GM12878 (cell line): ENCODE measurements around the gene IL36RN. TPM values are rescaled to one million over a fixed set of nuclear protein-coding genes. Genes with fewer than 3 reads are reported as not detected.

Experiments used
- ATAC-seq: fragments of 200-7000 bp; cut with Tn5 transposase; 3 replicates; pipeline ENCODE4 v1.9.1; 2020; ENCODE audit warnings: mild to moderate bottlenecking, moderate library complexity
- BruUV-seq: library from RNA; stranded (reverse); fragments of 400-500 nt; replicated peaks from 2 replicates; lab custom pipeline; 2021; lab: Mats Ljungman, UMichigan
- CTCF ChIA-PET: fragments of 300-600 bp; sonication (Branson Sonifier 250); formaldehyde crosslinking; extraction: SDS; loops from one replicate; lab custom pipeline; 2021; ENCODE audit warnings: inconsistent platforms; lab: Yijun Ruan, JAX
- POLR2A ChIA-PET: fragments of 350-600 bp; formaldehyde crosslinking; extraction: SDS; loops from one replicate; lab custom pipeline; 2021; ENCODE audit warnings: inconsistent platforms; lab: Charles Lee
- RAD21 ChIA-PET: fragments of 300-600 bp; sonication (Branson Sonifier 250); formaldehyde crosslinking; loops from one replicate; lab custom pipeline; 2023; ENCODE audit warnings: antibody characterized with exemption; ENCODE audit not compliant: unreplicated experiment; lab: Charles Lee
- SMC1A ChIA-PET: fragments of 300-600 bp; sonication (Branson Sonifier 250); formaldehyde crosslinking; loops from one replicate; lab custom pipeline; 2023; ENCODE audit not compliant: unreplicated experiment, uncharacterized antibody; lab: Charles Lee
- DNase-seq: peaks from one replicate; pipeline ENCODE4 v3.0.0-alpha.2; 2011; ENCODE audit warnings: low read depth, low spot score
- FAIRE-seq: peaks from 3 replicates; lab custom pipeline; 2011; peaks lifted over from hg19 to GRCh38; lab: Jason Lieb, UNC
- H2AFZ ChIP-seq: 2 replicates; pipeline ENCODE4 v1.6.0; 2011; ENCODE audit warnings: low read depth, low read length, control low read depth; ENCODE audit not compliant: control insufficient read depth
- H3K27ac ChIP-seq: 2 replicates; pipeline ENCODE4 v1.5.1; 2011; ENCODE audit warnings: control low read depth; ENCODE audit not compliant: control insufficient read depth, insufficient read depth
- H3K27me3 ChIP-seq, 2 experiments: replicated peaks in 1 of 2; 2 replicates each; pipeline versions ENCODE4 v1.6.0 to v1.6.1; 2011; ENCODE audit warnings: low read length in 1 of 2; ENCODE audit not compliant: control insufficient read depth in 2 of 2, insufficient read depth in 2 of 2
- H3K36me3 ChIP-seq, 2 experiments: 2 replicates each; pipeline ENCODE4 v1.5.1; 2011; ENCODE audit warnings: low read length in 1 of 2; ENCODE audit not compliant: control insufficient read depth in 2 of 2, insufficient read depth in 2 of 2
- H3K4me1 ChIP-seq: 2 replicates; pipeline ENCODE4 v1.6.1; 2011; ENCODE audit warnings: mild to moderate bottlenecking, low read length, moderate library complexity, mixed read lengths; ENCODE audit not compliant: control insufficient read depth, insufficient read depth
- H3K4me2 ChIP-seq: 2 replicates; pipeline ENCODE4 v1.6.0; 2011; ENCODE audit warnings: control low read depth; ENCODE audit not compliant: control insufficient read depth, insufficient read depth
- H3K4me3 ChIP-seq: fragments of 200-600 bp; sonication (generic); 2 replicates; pipeline ENCODE4 v1.5.1; 2016
- H3K79me2 ChIP-seq: 2 replicates; pipeline ENCODE4 v1.6.0; 2011; ENCODE audit warnings: low read length; ENCODE audit not compliant: control insufficient read depth, insufficient read depth
- H3K9ac ChIP-seq: 2 replicates; pipeline ENCODE4 v1.8.0; 2011; ENCODE audit warnings: low read length, control low read depth, mixed read lengths; ENCODE audit not compliant: control insufficient read depth, insufficient read depth
- H3K9me3 ChIP-seq: replicated peaks from 3 replicates; pipeline ENCODE4 v1.5.1; 2011; ENCODE audit warnings: mild to moderate bottlenecking, low read length; ENCODE audit not compliant: control insufficient read depth, insufficient read depth
- H4K20me1 ChIP-seq: 2 replicates; pipeline ENCODE4 v1.6.0; 2011; ENCODE audit not compliant: control insufficient read depth, insufficient read depth
- BHLHE40 ChIP-seq, 2 experiments: fragments of 450-650 bp in 1 of 2; IDR thresholded peaks; 2 replicates each; pipeline ENCODE4 v1.6.1; 2011 to 2017; ENCODE audit warnings: low read depth in 2 of 2, borderline replicate concordance in 1 of 2, improper control_type of control experiment in 1 of 2, low read length in 1 of 2, mild to moderate bottlenecking in 1 of 2
- IKZF1 ChIP-seq: fragments of 450-650 bp; conservative IDR thresholded peaks from 2 replicates; pipeline ENCODE4 v1.6.1; 2017; ENCODE audit warnings: antibody characterized with exemption, mild to moderate bottlenecking
- NR2C2 ChIP-seq: IDR thresholded peaks from 2 replicates; pipeline ENCODE4 v1.6.1; 2011; ENCODE audit warnings: borderline replicate concordance, low read depth; ENCODE audit not compliant: control insufficient read depth, insufficient read length
- POLR2AphosphoS5 ChIP-seq: IDR thresholded peaks from 2 replicates; pipeline ENCODE4 v1.6.1; 2011; ENCODE audit warnings: mild to moderate bottlenecking, low read length, inconsistent platforms
- RBBP5 ChIP-seq: fragments of 200-600 bp; sonication (generic); conservative IDR thresholded peaks from 2 replicates; pipeline ENCODE4 v1.6.1; 2016
- ZNF622 ChIP-seq: fragments of 450-650 bp; IDR thresholded peaks from 2 replicates; pipeline ENCODE4 v1.6.1; 2017; ENCODE audit warnings: mild to moderate bottlenecking, inconsistent platforms
- WGBS: methylation state at CpG from one replicate; pipeline ENCODE4 v1.1.6; 2016; ENCODE audit warnings: low lambda C conversion rate; ENCODE audit not compliant: insufficient replicate concordance, insufficient coverage; ENCODE audit errors: missing lambda C conversion rate; 5-methylcytosine and 5-hydroxymethylcytosine counted together
- in situ Hi-C: fragments of 300-500 bp; cut with MboI; formaldehyde crosslinking; loops from 9 replicates; pipeline ENCODE4 v1.14.3; 2018; ENCODE audit warnings: mixed read lengths
- intact Hi-C: fragments of 100-400 bp; cut with micrococcal nuclease; formaldehyde crosslinking; loops from one replicate; pipeline ENCODE4 v1.14.2; 2022; ENCODE audit not compliant: unreplicated experiment
- polyA plus RNA-seq, 11 experiments: library from polyadenylated mRNA; depleted of rRNA in 4 of 11; unstranded in 6 of 11; stranded (reverse) in 5 of 11; fragments of >200 nt; fragmentation: Nextera tagmentation in 4 of 11; fragmentation: Illumina TruSeq in 1 of 11; extraction: Ambion mirVana in 4 of 11; extraction: Trizol in 1 of 11; gene quantifications; 1 replicate in 1 of 11; 2 replicates in 10 of 11; pipeline versions ENCODE4 v1.2.1 to v1.2.3, GENCODE V29; 2011 to 2016; ENCODE audit warnings: inconsistent platforms in 2 of 11, missing spikeins in 2 of 11, low read depth in 1 of 11
- total RNA-seq, 4 experiments: library from RNA; depleted of rRNA in 3 of 4; stranded (reverse); fragments of >200 nt in 3 of 4; fragmentation: Illumina TruSeq in 1 of 4; extraction: Trizol in 1 of 4; gene quantifications; 2 replicates each; pipeline versions ENCODE4 v1.2.1 to v1.2.3, GENCODE V29; 2013 to 2021
- TF ChIP-seq, protein P1 (sequence below): fragments of 450-650 bp; IDR thresholded peaks from 2 replicates; pipeline ENCODE4 v1.6.1; 2018; ENCODE audit warnings: mild to moderate bottlenecking, low read depth, moderate library complexity; ENCODE audit not compliant: partially characterized antibody

IL36RN gene
- total and polyA plus RNA-seq, 10 of the 15 experiments (the other 5 are each of a cell fraction or from before 2014, with no cell fraction given), result not detected

DNA sequence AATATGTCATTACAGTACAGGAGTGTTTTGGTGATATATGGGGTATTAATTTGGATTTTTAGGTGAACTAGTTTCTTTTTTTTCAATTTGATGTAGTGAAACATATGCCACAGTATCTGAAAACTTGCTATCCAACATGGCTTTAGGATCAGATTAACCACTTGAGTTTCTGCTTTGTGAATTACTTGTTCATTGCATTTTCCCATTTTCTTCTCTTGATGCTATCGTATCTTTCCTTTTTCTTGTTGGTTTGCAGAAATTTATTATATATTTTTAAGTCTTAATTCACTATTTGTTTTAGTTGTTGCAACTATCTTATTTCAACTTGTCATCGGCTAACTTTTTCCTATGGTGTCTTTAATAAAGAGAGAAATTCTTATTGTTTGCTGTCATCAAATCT is 44.9 kb upstream of the IL36RN start (continued):
- TF ChIP-seq, protein P1, sequence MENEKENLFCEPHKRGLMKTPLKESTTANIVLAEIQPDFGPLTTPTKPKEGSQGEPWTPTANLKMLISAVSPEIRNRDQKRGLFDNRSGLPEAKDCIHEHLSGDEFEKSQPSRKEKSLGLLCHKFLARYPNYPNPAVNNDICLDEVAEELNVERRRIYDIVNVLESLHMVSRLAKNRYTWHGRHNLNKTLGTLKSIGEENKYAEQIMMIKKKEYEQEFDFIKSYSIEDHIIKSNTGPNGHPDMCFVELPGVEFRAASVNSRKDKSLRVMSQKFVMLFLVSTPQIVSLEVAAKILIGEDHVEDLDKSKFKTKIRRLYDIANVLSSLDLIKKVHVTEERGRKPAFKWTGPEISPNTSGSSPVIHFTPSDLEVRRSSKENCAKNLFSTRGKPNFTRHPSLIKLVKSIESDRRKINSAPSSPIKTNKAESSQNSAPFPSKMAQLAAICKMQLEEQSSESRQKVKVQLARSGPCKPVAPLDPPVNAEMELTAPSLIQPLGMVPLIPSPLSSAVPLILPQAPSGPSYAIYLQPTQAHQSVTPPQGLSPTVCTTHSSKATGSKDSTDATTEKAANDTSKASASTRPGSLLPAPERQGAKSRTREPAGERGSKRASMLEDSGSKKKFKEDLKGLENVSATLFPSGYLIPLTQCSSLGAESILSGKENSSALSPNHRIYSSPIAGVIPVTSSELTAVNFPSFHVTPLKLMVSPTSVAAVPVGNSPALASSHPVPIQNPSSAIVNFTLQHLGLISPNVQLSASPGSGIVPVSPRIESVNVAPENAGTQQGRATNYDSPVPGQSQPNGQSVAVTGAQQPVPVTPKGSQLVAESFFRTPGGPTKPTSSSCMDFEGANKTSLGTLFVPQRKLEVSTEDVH, result no peak

DNA sequence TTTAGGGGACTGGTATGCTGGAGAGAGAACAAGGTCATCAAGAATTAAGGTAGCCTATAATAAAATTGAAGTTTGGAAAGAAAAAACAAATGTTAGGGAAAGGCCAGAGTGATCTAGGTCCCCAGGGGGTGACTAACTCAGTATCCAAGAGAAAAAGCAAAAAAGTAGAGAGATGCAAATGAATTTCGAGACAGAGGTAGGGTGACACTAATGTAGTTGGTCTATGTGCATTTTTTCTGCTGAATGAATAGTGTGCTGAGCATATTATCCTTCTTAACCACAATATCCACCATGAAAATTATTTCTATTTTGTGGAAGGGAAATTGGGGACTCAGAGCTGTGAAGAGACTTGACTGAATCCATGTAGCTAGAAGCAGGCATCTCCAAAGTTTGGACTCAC is 44.0 kb upstream of the IL36RN start:
- H3K79me2 ChIP-seq, result no peaks in the 10 kb centered on the region
- WGBS, result 0% methylated on average over 1 of the region's 1 CpG
- no peak for DNase-seq
- H3K9me3 ChIP-seq, result no peaks in the 10 kb centered on the region; the same call in 1 of the 3 replicates
- BruUV-seq, result no TSS peak
- no peaks in the 10 kb centered on the region for H3K4me1 ChIP-seq
- H3K4me3 ChIP-seq, result no peak overlapping the region
- H3K27ac ChIP-seq, result no peak overlapping the region
- H3K36me3 ChIP-seq, result no peaks in the 10 kb centered on the region
- no peaks in the 10 kb centered on the region for H4K20me1 ChIP-seq
- POLR2A ChIA-PET, result no interaction called here
- in situ Hi-C loops, result no loop called here
- TF ChIP-seq BHLHE40 (IDR thresholded peaks at IDR 0.05; ENCODE audit: borderline replicate concordance in 1 of 2, low read depth in 2 of 2, low read length in 1 of 2), result no peak
- TF ChIP-seq IKZF1, result no peak
- TF ChIP-seq, protein P1, result no peak
- no peak for TF ChIP-seq POLR2AphosphoS5
- TF ChIP-seq ZNF622, result no peak
- no peak for TF ChIP-seq RBBP5
- no peak for TF ChIP-seq NR2C2
- TF ChIP-seq, all 136 proteins: peak for 0
- ChIA-PET SMC1A (no interaction called here), CTCF (no interaction called here), RAD21 (no interaction called here)
- ATAC-seq (no peak), FAIRE-seq (no peak)
- Histone ChIP-seq H3K27me3 (no peaks in the 10 kb centered on the region), H3K4me2 (no peak overlapping the region), H2AFZ (no peak overlapping the region), H3K9ac (no peak overlapping the region)
- intact Hi-C loops, result no loop called here
